ENCODE measurements around the gene CCDC71L. TPM values are rescaled to one million over a fixed set of nuclear protein-coding genes. Genes with fewer than 3 reads are reported as not detected.
"Not testable (repeated sequence)": the region's sequence is repeated elsewhere in the genome, so short reads cannot be mapped to it uniquely, and the experiment has no call there.

CCDC71L gene
- total RNA-seq, result 5.5 TPM
- long read RNA-seq, full-length matches to known transcripts, result 8 of 9 reads
- long read RNA-seq, partial matches to known transcripts, result 0 of 9 reads
- long read RNA-seq, other reads (novel, unspliced or antisense), result 1 of 9 reads

- DNase-seq (peak; percentile 97), ATAC-seq (ENCODE audit: poor library complexity) (peak; percentile 96)
- intact Hi-C loops (cut with DNase I), result loop anchor here (5.0 kb wide), 1 partner anchor 71 kb away; no protein-coding TSS in a partner anchor
Measured at GRCh38 chr7:106660862-106661720, at the start of gene CCDC71L. TSS of gene CCDC71L (minus strand) at chr7:106661158. CDS start at chr7:106660896, 262 bp downstream.

- intact Hi-C loops (cut with DNase I); DNase-seq; ATAC-seq (ENCODE audit: poor library complexity): not testable (repeated sequence)
Measured at GRCh38 chr7:106709604-106710003, 48.6 kb upstream of the CCDC71L start.

- DNase-seq (no peak), ATAC-seq (ENCODE audit: poor library complexity) (no peak)
- intact Hi-C loops (cut with DNase I), result no loop called here
Measured at GRCh38 chr7:106704000-106704840, 43.3 kb upstream of the CCDC71L start.

GRCh38 chr7:106693677-106694353 lies 32.9 kb upstream of the CCDC71L start:
- no peak for ATAC-seq (ENCODE audit: poor library complexity)
- intact Hi-C loops (cut with DNase I), result no loop called here
- no peak for DNase-seq

- intact Hi-C loops (cut with DNase I), result no loop called here
- DNase-seq (no peak), ATAC-seq (ENCODE audit: poor library complexity) (no peak)
Measured at GRCh38 chr7:106692450-106693051, 31.6 kb upstream of the CCDC71L start.

- intact Hi-C loops (cut with DNase I); ATAC-seq (ENCODE audit: poor library complexity); DNase-seq: not testable (repeated sequence)
Measured at GRCh38 chr7:106688161-106688560, 27.2 kb upstream of the CCDC71L start.

- DNase-seq (no peak), ATAC-seq (ENCODE audit: poor library complexity) (no peak)
- intact Hi-C loops (cut with DNase I), result no loop called here
Measured at GRCh38 chr7:106683941-106684340, 23.0 kb upstream of the CCDC71L start.

- DNase-seq (no peak), ATAC-seq (ENCODE audit: poor library complexity) (no peak)
- intact Hi-C loops (cut with DNase I), result no loop called here
Measured at GRCh38 chr7:106681815-106682495, 21.0 kb upstream of the CCDC71L start.

GRCh38 chr7:106679153-106679931 lies 18.4 kb upstream of the CCDC71L start:
- intact Hi-C loops (cut with DNase I), result no loop called here
- DNase-seq, result no peak
- no peak for ATAC-seq (ENCODE audit: poor library complexity)

- DNase-seq (no peak), ATAC-seq (ENCODE audit: poor library complexity) (no peak)
- intact Hi-C loops (cut with DNase I), result no loop called here
Measured at GRCh38 chr7:106678795-106679152, 17.8 kb upstream of the CCDC71L start.

GRCh38 chr7:106676506-106676905 lies 15.5 kb upstream of the CCDC71L start:
- intact Hi-C loops (cut with DNase I); ATAC-seq (ENCODE audit: poor library complexity); DNase-seq: not testable (repeated sequence)

GRCh38 chr7:106673688-106674087 lies 12.7 kb upstream of the CCDC71L start:
- intact Hi-C loops (cut with DNase I); DNase-seq; ATAC-seq (ENCODE audit: poor library complexity): not testable (repeated sequence)

- DNase-seq; ATAC-seq (ENCODE audit: poor library complexity); intact Hi-C loops (cut with DNase I): not testable (repeated sequence)
Measured at GRCh38 chr7:106671930-106672329, 11.0 kb upstream of the CCDC71L start.

GRCh38 chr7:106671160-106671559 lies 10.2 kb upstream of the CCDC71L start:
- intact Hi-C loops (cut with DNase I), result no loop called here
- no peak for DNase-seq
- ATAC-seq (ENCODE audit: poor library complexity), result no peak

GRCh38 chr7:106668861-106669524 lies 8.0 kb upstream of the CCDC71L start:
- intact Hi-C loops (cut with DNase I), result no loop called here
- no peak for DNase-seq
- no peak for ATAC-seq (ENCODE audit: poor library complexity)

- intact Hi-C loops (cut with DNase I), result no loop called here
- DNase-seq, result no peak
- no peak for ATAC-seq (ENCODE audit: poor library complexity)
Measured at GRCh38 chr7:106666353-106666752, 5.4 kb upstream of the CCDC71L start.

GRCh38 chr7:106664343-106664742 lies 3.4 kb upstream of the CCDC71L start:
- intact Hi-C loops (cut with DNase I), result loop anchor here (5.0 kb wide), 1 partner anchor 68 kb away; no protein-coding TSS in a partner anchor
- no peak for ATAC-seq (ENCODE audit: poor library complexity)
- no peak for DNase-seq
